ENCODE data around the gene KIAA0930.

KIAA0930 gene

GRCh38 chr22:45142376-45142775, 98.3 kb downstream of the KIAA0930 start:
- no peak overlapping the region for H2BK120ac ChIP-seq (ENCODE audit: low read depth, low read length)
- WGBS: 96% methylated on average over 12 of the region's 15 CpGs
- H3K79me1 ChIP-seq (replicated peaks; ENCODE audit: low read length, poor library complexity, severe bottlenecking): peaks cover 18% of the 10 kb centered on the region

More at GRCh38 chr22:45142376-45142775, 98.3 kb downstream of the KIAA0930 start:
- H4K8ac ChIP-seq (ENCODE audit: low read length): no peak overlapping the region
- no peaks in the 10 kb centered on the region for H3K27me3 ChIP-seq (ENCODE audit: control insufficient read depth in 1 of 2, insufficient read depth in 1 of 2, low read length in 2 of 2)
- H4K91ac ChIP-seq (ENCODE audit: low read length): no peak overlapping the region
- H3K4ac ChIP-seq (ENCODE audit: low read depth in 1 of 2, low read length in 2 of 2): no peak overlapping the region
- H3K23ac ChIP-seq (ENCODE audit: low read length in 2 of 2): no peak overlapping the region
- no peak overlapping the region for H2AFZ ChIP-seq (ENCODE audit: low read depth, low read length)
- no peak overlapping the region for H3K14ac ChIP-seq (ENCODE audit: low read length in 2 of 2)
- H3K4me2 ChIP-seq (ENCODE audit: low read length, poor library complexity, severe bottlenecking): no peak overlapping the region
- H3K18ac ChIP-seq (ENCODE audit: low read depth in 1 of 2, low read length in 2 of 2): no peak overlapping the region
- H2BK5ac ChIP-seq (ENCODE audit: low read depth, low read length, poor library complexity, severe bottlenecking): no peak overlapping the region
- no peak overlapping the region for H3K27ac ChIP-seq (ENCODE audit: low read length, poor library complexity, severe bottlenecking)
- no peak overlapping the region for H3K4me3 ChIP-seq (ENCODE audit: insufficient read depth in 1 of 2, low read depth in 1 of 2, low read length in 2 of 2)
- DNase-seq: no peak
- peaks cover 5% of the 10 kb centered on the region for H3K9me3 ChIP-seq (ENCODE audit: control insufficient read depth, low read length)
- no peak overlapping the region for H2BK15ac ChIP-seq (ENCODE audit: low read depth, poor library complexity, severe bottlenecking)
- no peak overlapping the region for H3K9ac ChIP-seq (ENCODE audit: low read length)
- H3K4me1 ChIP-seq (ENCODE audit: control insufficient read depth, insufficient read depth, low read depth, low read length): no peaks in the 10 kb centered on the region
- no peak overlapping the region for H2BK12ac ChIP-seq (ENCODE audit: low read length in 2 of 2)
- H3K36me3 ChIP-seq (ENCODE audit: control insufficient read depth in 1 of 2, insufficient read depth in 2 of 2, low read depth in 1 of 2, low read length in 2 of 2): peaks cover 0 to 17% of the 10 kb centered on the region in 2 experiments
- no peak overlapping the region for H2AK5ac ChIP-seq (ENCODE audit: low read length, severe bottlenecking)

Small RNA genes lying within 50 kb of the gene (small RNA-seq; reads per million reads assigned to genes)
- 3.5 reads per million, percentile 27 among the genes with 10 or more reads in this experiment for gene MIR1249 (ENCODE audit: low read depth)

All from mesenchymal stem cell (in vitro differentiated cells and primary cell).